GM12873 (cell line): ENCODE data around the gene ALG14.

ENCODE experiments used
- CTCF ChIP-seq: IDR thresholded peaks from 2 replicates; pipeline ENCODE4 v1.5.1; 2012; ENCODE audit warnings: low read depth, mild to moderate bottlenecking, moderate library complexity, low read length, control low read depth; ENCODE audit not compliant: insufficient read depth; ENCODE audit errors: missing control alignments

Gene ALG14

GRCh38 chr1:95023399-95024043 lies 49.2 kb downstream of the ALG14 start:
- no peak for TF ChIP-seq CTCF

- no peak for TF ChIP-seq CTCF
Observed at GRCh38 chr1:95022644-95022926, 50.2 kb downstream of the ALG14 start.

DNA sequence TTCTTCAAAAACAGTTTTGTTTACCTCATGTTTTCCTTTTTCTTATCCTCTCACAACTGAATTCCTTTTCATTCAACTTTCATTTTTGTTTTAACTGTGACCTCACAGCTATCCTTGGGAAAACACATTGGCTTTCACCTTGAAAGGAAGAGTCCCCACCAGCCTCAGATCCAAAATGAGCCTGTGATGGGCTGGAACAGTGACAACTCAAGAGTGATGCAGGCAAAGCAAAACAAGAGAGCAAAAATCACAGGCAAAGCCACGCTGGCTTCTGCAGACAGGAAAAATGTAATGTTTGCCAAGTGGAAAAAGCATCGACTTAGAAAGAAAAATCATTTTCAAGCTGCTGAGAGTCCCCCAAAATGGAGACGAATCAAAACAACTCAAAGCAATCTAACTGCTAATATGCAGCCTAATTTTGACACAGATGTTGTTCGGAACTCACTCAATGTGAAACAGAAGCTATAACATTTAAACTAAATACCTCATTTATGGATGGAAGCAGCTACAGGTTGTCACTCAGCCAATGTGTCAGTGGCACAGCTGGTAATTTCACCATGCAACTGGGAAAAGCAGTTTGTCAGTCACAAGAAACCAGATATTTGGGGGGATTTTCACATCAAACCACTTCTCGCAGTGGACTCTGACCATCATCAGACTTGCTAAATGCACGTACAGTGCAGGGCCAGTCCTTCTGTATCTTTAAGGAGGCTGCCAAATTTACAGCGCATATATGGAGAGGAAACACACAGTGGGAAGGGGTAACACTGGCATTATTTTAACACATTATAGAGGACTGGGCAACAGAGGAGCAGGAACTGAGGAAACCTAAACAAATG lies 50.7 kb downstream of the ALG14 start:
- no peak for TF ChIP-seq CTCF

DNA sequence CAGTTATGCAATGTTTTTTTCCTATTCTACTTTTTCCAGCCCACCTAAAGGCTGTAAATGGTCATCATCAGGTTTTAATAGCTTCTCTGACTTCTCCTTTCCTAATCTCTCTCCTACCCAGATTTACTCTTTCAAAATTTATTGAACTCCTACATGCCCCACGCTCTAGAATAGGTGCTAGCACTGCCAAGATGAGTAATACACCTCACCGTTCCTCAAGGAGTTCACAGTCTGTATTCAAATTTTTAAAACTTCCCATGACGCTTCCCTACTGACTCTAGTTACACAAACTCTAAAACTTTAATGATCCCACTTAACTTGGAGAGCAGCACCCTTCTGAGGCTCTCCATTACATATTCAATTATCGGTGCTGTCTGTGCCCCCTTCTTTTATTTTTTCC lies 51.6 kb downstream of the ALG14 start:
- no peak for TF ChIP-seq CTCF

DNA sequence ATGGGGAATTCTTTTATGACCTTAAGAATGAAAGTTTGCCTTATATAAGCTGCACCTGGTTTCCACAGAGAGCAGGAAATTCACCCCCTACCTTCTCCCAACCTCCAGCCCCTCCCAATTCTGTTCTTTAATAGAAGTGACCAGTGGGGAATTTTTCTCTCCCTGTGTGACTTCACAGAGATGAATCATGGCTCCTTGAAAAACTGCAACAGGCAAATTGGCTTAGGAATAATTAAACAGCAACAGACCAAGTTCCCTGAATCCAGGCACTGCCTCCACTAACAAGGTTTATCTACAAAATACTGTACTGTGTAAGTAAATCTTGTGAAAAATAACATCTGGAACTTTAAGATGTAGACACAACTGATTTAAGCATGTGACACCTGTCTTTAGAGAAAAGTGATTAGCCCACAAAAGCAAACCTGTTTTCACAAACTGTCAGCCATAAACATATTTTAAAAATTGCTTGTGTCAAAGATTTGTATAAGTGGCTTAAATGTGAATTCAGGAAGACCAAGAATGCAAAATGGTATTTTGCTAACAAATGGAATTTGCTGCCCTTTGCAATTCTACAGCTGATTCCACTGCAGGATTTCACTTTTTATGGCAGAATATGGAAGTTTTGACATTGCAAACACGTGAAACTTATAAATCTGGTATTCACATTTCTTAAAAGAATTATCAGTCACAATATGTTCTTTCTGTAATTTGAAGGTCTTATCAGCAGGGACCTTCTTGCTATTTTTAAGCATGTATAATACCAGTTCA lies 54.0 kb downstream of the ALG14 start:
- no peak for TF ChIP-seq CTCF

DNA sequence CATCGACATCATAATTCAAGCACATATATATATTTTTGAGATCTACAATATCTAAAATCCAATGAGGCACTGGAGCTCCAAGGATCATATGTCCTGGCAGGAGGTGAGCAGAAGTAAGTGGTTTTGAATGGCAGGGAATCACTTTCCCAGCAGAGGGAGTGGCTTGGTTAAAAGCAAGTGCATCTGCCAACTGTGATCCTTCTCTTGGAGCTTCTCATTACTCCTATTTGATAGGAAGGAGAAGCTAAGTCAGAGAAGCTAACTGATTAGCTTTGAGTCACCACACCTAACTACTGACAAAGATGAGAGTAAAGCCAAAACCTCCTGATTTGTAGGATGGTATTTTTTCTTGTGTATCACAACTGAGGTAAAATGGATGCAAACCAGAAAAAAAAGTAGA lies 55.0 kb downstream of the ALG14 start:
- no peak for TF ChIP-seq CTCF

- TF ChIP-seq CTCF: no peak
Observed at GRCh38 chr1:95015076-95015475, 57.7 kb downstream of the ALG14 start.
